Lower leg skin (tissue), 3 donors: Measurements from ENCODE around the gene PRICKLE2.

Experiments used
- CTCF ChIP-seq, 3 donors: fragments of 450-650 bp; IDR thresholded peaks; one replicate each; pipeline ENCODE4 v1.5.1; 2016; ENCODE audit warnings: antibody characterized with exemption in 3 of 3, mild to moderate bottlenecking in 3 of 3, moderate library complexity in 2 of 3
- POLR2A ChIP-seq, 2 donors: fragments of 450-650 bp; IDR thresholded peaks; one replicate each; pipeline ENCODE4 v1.6.1; 2016 to 2017; ENCODE audit warnings: antibody characterized with exemption in 2 of 2, mild to moderate bottlenecking in 1 of 2, moderate library complexity in 1 of 2

- TF ChIP-seq CTCF (IDR thresholded peaks at IDR 0.05) (no peak), POLR2A (IDR thresholded peaks at IDR 0.05) (no peak)
Observed at GRCh38 chr3:64114651-64115050, 110.6 kb downstream of the PRICKLE2 start.
